Activated CD4-positive, alpha-beta T cell treated with anti-CD3 and anti-CD28 coated beads for 24 hours (primary cell): ENCODE results near the gene USP15.
"Not testable (repeated sequence)": the region's sequence is repeated elsewhere in the genome, so short reads cannot be mapped to it uniquely, and the experiment has no call there.

Source experiments
- DNase-seq, 2 donors: peaks; one replicate each; pipeline ENCODE4 v3.0.0-alpha.2; 2020; ENCODE audit warnings: low read depth in 2 of 2

Gene USP15

GRCh38 chr12:62323386-62323785 is 63.2 kb downstream of the USP15 start:
- no peak for DNase-seq

DNA sequence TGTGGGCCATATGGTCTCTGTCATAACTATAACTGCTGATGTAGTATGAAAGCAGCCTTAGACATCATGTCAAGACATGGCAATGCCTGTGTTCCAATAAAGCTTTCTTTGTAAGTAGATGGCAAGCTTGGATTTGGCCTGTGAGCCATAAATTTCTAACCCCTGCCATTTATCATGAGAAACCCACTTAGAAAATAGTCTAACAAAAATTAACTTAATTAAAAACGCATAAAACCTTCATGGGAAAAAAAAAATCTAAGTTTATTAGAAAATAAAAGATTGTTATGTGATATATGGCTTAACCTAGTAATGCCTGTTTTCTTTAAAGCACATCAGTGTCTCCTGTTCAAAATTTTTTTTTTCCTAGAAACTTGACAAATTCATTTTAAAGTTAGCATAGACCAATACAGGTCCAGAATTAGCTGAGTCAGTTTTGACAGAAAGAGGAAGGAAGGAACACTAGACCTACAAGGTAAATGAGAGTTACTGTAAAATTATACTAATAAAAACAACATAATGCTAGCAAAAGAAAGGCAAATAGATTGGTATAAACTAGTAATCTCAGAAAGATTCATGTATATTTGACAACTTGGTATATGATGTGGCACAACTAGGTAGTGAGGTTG is 68.2 kb downstream of the USP15 start:
- DNase-seq = no peak

GRCh38 chr12:62331306-62331705 is 71.1 kb downstream of the USP15 start:
- no peak for DNase-seq

- no peak for DNase-seq
Measured at GRCh38 chr12:62332598-62332997, 72.4 kb downstream of the USP15 start.

GRCh38 chr12:62335057-62335456 is 74.9 kb downstream of the USP15 start:
- DNase-seq = no peak

DNA sequence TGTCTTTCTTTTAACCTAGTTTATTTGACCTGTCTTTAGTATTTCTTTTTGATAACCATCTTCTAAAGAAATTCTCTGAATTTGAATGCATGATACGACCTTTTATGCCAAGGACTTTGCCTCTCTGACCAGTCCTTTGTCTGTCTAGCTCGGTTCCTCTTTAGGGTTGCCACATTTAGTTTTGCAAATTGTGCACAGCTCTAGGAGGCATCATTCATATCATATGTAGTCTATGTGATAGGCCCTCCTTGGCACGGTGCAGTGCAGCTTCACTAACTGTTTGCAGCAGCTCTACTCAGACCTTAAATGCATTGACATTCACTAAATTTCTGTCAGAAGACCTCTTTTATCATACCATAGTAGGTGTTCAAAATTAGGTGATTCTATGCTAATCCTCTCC is 75.6 kb downstream of the USP15 start:
- no peak for DNase-seq

DNA sequence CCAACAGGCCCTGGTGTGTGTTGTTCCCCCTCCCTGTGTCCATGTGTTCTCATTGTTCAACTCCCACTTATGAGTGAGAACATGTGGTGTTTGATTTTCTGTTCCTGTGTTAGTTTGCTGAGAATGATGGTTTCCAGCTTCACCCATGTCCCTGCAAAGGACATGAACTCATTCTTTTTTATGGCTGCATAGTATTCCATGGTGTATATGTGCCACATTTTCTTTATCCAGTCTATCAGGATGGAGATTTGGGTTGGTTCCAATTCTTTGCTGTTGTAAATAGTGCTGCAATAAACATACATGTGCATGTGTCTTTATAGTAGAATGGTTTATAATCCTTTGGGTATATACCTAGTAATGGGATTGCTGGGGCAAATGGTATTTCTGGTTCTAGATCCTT is 77.4 kb downstream of the USP15 start:
- DNase-seq = not testable (repeated sequence)

- DNase-seq = not testable (repeated sequence)
Measured at GRCh38 chr12:62342614-62343303, 82.6 kb downstream of the USP15 start.

GRCh38 chr12:62343304-62344120 is 83.3 kb downstream of the USP15 start:
- not testable (repeated sequence) for DNase-seq

- not testable (repeated sequence) for DNase-seq
Measured at GRCh38 chr12:62344731-62345556, 84.7 kb downstream of the USP15 start.

DNA sequence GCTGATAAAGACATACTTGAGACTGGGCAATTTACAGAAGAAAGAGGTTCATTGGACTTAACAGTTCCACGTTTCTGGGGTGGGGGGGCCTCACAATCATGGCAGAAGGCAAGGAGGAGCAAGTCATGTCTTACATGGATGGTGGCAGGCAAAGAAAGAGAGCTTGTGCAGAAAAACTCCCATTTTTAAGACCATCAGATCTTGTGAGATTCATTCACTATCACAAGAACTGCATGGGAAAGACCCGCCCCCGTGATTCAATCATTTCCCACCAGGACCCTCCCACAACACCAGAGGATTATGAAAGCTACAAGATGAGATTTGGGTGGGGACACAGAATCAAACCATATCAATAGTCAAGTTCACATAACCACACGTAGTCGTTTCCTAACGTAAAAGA is 85.5 kb downstream of the USP15 start:
- no peak for DNase-seq

DNA sequence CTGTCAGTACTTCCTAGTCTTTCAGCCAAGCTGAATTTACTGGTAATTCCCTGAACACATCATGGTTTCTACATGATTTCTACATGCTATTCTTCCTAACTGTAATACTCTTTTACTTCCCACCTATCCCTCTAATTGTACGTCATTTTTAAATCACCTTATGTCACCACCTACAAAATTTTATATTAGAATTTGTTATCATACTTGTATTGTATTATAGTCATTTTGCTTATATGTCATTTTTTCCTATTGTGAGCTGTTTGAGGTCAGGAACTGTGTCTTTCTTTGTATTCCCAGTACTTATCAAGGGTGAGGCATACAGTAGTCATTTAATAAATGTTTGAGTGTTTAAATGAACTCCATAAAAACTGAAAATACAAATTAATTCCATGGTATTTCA is 86.6 kb downstream of the USP15 start:
- no peak for DNase-seq

DNA sequence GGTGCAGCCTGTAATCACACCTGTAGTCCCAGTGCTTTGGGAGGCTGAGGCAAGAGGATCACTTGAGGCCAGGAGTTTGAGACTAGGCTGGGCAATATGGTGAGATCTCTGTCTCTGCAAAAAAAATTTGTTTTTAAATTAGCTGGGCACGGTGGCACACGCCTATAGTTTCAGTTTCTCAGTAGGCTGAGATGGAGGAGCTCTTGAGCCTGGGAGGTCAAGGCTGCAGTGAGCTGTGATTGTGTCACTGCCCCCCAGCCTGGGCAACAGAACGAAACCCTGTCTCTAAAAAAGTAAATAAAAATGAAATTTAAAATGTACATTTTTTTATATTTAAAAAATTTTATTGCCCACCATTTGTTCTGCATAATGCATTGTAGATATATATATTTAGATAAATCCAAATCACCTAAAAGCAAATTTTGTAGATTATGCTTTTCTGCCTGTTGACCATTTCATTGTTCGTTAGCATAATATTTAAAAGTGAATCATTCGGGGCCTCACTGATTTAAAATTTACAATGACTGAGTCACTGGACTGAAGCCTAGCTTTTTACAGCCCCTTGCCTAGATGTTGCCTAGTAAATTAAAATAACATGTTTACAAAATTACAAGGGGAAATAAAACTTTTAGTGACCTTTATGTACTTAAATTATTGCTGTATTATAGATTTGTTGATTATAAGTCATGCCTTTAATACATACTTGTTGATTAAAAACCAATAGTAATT is 87.9 kb downstream of the USP15 start:
- no peak for DNase-seq

DNA sequence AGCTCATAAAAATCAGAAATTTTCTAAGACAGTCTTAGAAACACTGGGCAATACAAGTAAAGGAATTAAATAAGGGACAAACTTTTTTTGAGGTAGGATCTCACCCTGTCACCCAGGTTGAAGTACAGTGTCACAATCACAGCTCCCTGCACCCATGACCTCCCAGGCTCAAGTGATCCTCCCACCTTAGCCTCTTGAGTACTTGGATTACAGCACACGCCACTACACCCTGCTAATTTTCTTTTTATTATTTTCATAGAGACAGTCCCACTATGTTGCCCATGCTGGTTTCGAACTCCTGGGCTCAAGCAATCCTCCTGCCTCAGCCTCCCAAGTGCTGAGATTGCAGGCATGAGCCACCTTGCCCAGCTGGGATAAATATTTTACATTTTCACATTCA is 90.3 kb downstream of the USP15 start:
- no peak for DNase-seq

- DNase-seq = no peak
Measured at GRCh38 chr12:62351326-62351725, 91.1 kb downstream of the USP15 start.

GRCh38 chr12:62361048-62361447 is 100.8 kb downstream of the USP15 start:
- no peak for DNase-seq

DNA sequence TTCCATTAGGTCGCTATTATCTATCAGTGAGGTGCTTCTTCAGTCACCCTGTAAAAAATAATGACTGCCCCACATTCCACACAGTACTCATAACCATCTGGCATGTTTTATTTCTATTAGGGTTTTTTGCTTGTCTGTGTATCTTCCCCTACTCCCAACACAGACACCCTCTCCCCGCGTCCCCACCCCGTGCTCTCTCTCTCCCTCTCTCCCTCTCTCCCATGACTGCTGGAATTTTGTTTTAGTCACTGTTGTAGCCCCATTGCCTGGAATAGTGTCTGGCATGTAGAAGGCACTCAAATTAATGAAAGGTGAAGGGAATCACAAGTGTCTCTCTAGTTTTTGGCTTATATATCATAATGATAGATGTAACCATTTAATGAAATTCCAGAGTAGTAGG is 103.3 kb downstream of the USP15 start:
- DNase-seq = no peak

DNA sequence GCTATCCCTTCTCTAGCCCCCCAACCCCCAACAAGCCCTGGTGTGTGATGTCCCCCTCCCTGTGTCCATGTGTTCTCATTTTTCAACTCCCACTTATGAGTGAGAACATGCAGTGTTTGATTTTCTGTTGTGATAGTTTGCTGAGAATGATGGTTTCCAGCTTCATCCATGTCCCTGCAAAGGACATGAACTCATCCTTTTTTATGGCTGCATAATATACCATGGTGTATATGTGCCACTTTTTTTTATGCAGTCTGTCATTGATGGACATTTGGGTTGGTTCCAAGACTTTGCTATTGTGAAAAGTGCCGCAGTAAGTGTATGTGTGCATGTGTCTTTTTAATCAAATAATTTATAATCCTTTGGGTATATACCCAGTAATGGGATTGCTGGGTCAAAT is 104.5 kb downstream of the USP15 start:
- not testable (repeated sequence) for DNase-seq

DNA sequence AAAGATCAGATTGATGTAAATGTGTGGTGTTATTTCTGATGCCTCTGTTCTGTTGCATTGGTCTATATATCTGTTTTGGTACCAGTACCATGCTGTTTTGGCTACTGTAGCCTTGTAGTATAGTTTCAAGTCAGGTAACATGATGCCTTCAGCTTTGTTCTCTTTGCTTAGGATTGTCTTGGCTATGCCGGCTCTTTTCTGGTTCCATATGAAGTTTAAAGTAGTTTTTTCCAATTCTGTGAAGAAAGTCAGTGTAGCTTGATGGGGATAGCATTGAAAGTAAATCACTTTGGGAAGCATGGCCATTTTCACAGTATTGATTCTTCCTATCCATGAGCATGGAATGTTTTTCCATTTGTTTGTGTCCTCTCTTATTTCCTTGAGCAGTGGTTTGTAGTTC is 105.6 kb downstream of the USP15 start:
- not testable (repeated sequence) for DNase-seq

GRCh38 chr12:62368430-62369223 is 108.4 kb downstream of the USP15 start:
- DNase-seq = not testable (repeated sequence)
